ENCODE results near the gene TMEM178A.

The TMEM178A gene

DNA sequence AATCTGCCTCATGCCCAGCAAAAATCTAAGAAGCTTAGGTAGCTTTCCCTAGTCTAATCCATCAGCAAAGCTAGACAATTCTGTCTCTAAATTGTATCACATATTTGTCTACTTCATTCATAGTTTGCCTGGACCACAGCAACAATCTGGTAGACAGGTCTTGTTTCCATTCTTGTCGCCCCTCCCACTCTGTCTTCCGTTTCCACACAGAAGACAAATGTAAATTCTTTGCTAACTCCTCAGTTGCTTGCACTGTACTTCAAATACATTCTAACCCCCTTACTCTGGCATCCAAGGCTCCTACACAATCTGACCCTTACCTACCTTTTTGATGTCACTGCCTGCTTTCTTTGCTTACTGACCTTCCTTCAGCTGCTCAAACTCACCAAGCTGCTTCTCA, 73.2 kb downstream of the TMEM178A start:
- H3K36me3 ChIP-seq (replicated peaks; ENCODE audit: insufficient read depth, low read length) = no peaks in the 10 kb centered on the region
- H3K4me1 ChIP-seq (ENCODE audit: low read length) = no peaks in the 10 kb centered on the region
- H2AFZ ChIP-seq (ENCODE audit: low read length) = no peak overlapping the region
- H3K9ac ChIP-seq (ENCODE audit: low read length) = no peak overlapping the region
- no peaks in the 10 kb centered on the region for H3K9me2 ChIP-seq (replicated peaks; ENCODE audit: insufficient read depth, low read length)
- no peak overlapping the region for H3K4me2 ChIP-seq (ENCODE audit: low read depth, low read length)
- no peak for DNase-seq
- H3K79me2 ChIP-seq (ENCODE audit: low read length) = no peaks in the 10 kb centered on the region
- H3K27ac ChIP-seq (ENCODE audit: low read length) = no peak overlapping the region
- no peak overlapping the region for H3K4me3 ChIP-seq (ENCODE audit: low read length)
- TF ChIP-seq EZH2 (optimal IDR thresholded peaks at IDR 0.05; ENCODE audit: low read depth, low read length) (no peak), EZH2phosphoT487 (IDR thresholded peaks at IDR 0.05; ENCODE audit: low read length) (no peak)
- TF ChIP-seq, protein P1, sequence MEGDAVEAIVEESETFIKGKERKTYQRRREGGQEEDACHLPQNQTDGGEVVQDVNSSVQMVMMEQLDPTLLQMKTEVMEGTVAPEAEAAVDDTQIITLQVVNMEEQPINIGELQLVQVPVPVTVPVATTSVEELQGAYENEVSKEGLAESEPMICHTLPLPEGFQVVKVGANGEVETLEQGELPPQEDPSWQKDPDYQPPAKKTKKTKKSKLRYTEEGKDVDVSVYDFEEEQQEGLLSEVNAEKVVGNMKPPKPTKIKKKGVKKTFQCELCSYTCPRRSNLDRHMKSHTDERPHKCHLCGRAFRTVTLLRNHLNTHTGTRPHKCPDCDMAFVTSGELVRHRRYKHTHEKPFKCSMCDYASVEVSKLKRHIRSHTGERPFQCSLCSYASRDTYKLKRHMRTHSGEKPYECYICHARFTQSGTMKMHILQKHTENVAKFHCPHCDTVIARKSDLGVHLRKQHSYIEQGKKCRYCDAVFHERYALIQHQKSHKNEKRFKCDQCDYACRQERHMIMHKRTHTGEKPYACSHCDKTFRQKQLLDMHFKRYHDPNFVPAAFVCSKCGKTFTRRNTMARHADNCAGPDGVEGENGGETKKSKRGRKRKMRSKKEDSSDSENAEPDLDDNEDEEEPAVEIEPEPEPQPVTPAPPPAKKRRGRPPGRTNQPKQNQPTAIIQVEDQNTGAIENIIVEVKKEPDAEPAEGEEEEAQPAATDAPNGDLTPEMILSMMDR (IDR thresholded peaks at IDR 0.05; ENCODE audit: low read length) = no peak
- H3F3A ChIP-seq (ENCODE audit: insufficient read depth, low read length) = no peaks in the 10 kb centered on the region
- no peaks in the 10 kb centered on the region for H3K27me3 ChIP-seq (replicated peaks; ENCODE audit: insufficient read depth, low read length)
- H3K9me3 ChIP-seq (replicated peaks; ENCODE audit: insufficient read depth, low read length) = no peaks in the 10 kb centered on the region
- H4K20me1 ChIP-seq (ENCODE audit: insufficient read depth, low read length) = no peaks in the 10 kb centered on the region

DNA sequence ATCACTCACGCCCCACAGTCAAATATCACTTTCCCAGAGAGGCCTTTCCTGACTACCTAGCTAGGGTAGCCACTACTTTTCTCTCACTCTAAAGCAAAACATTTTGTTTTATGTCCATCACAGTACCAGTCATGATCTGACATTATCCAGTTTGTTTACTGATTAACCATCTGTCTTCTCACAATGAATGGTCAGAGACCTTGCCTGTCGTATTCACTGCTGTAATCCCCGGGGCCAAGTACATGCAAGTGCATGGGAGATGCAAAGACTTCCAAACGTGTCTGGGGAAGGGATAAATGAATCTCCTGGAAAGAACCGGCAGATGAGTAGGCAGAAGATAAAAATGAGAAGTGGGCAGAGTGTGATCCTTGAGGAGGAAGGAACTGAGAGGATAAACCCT, 73.7 kb downstream of the TMEM178A start:
- no peaks in the 10 kb centered on the region; the same call in 1 of the 2 replicates for H3K36me3 ChIP-seq (replicated peaks; ENCODE audit: insufficient read depth, low read length)

DNA sequence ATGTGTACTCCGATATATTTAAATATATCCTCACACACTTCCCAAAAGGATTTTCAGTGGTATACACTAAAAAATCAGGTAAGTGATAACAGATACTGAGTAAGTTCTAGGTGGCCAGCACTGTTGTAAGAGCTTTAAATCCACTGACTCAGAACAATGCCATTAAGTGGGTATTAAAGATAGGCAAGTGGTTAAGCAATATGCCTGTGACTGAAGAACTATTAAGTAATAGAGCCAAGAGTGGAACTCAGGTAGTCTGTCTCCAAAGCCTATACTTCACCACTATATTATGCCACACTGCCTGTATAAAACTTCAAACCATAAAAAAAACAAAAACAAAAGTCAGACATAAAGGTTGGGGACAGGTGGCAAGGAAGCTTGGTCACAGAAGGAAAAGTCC, 76.2 kb downstream of the TMEM178A start:
- TF ChIP-seq, protein P1 (IDR thresholded peaks at IDR 0.05; ENCODE audit: low read length) = no peak
- TF ChIP-seq EZH2 (optimal IDR thresholded peaks at IDR 0.05; ENCODE audit: low read depth, low read length) (no peak), EZH2phosphoT487 (IDR thresholded peaks at IDR 0.05; ENCODE audit: low read length) (no peak)
- Histone ChIP-seq H3K27ac (ENCODE audit: low read length) (no peak overlapping the region), H3K27me3 (replicated peaks; ENCODE audit: insufficient read depth, low read length) (no peaks in the 10 kb centered on the region), H3K79me2 (ENCODE audit: low read length) (no peaks in the 10 kb centered on the region), H3K4me3 (ENCODE audit: low read length) (no peak overlapping the region), H3K4me2 (ENCODE audit: low read depth, low read length) (no peak overlapping the region), H3K9ac (ENCODE audit: low read length) (no peak overlapping the region), H3K9me2 (replicated peaks; ENCODE audit: insufficient read depth, low read length) (no peaks in the 10 kb centered on the region), H2AFZ (ENCODE audit: low read length) (no peak overlapping the region), H3F3A (ENCODE audit: insufficient read depth, low read length) (no peaks in the 10 kb centered on the region), H3K4me1 (ENCODE audit: low read length) (no peaks in the 10 kb centered on the region), H3K36me3 (replicated peaks; ENCODE audit: insufficient read depth, low read length) (no peaks in the 10 kb centered on the region; the same call in 1 of the 2 replicates), H4K20me1 (ENCODE audit: insufficient read depth, low read length) (no peaks in the 10 kb centered on the region), H3K9me3 (replicated peaks; ENCODE audit: insufficient read depth, low read length) (no peaks in the 10 kb centered on the region)
- no peak for DNase-seq

More for the DNA sequence above, 73.7 kb downstream of the TMEM178A start:
- Histone ChIP-seq H3K4me2 (ENCODE audit: low read depth, low read length) (no peak overlapping the region), H3K9ac (ENCODE audit: low read length) (no peak overlapping the region), H4K20me1 (ENCODE audit: insufficient read depth, low read length) (no peaks in the 10 kb centered on the region), H2AFZ (ENCODE audit: low read length) (no peak overlapping the region), H3K27me3 (replicated peaks; ENCODE audit: insufficient read depth, low read length) (no peaks in the 10 kb centered on the region), H3K9me3 (replicated peaks; ENCODE audit: insufficient read depth, low read length) (no peaks in the 10 kb centered on the region), H3K9me2 (replicated peaks; ENCODE audit: insufficient read depth, low read length) (no peaks in the 10 kb centered on the region), H3K4me3 (ENCODE audit: low read length) (no peak overlapping the region), H3F3A (ENCODE audit: insufficient read depth, low read length) (no peaks in the 10 kb centered on the region), H3K4me1 (ENCODE audit: low read length) (no peaks in the 10 kb centered on the region), H3K27ac (ENCODE audit: low read length) (no peak overlapping the region), H3K79me2 (ENCODE audit: low read length) (no peaks in the 10 kb centered on the region)
- DNase-seq = no peak
- TF ChIP-seq EZH2 (optimal IDR thresholded peaks at IDR 0.05; ENCODE audit: low read depth, low read length) = no peak
- TF ChIP-seq, protein P1 (IDR thresholded peaks at IDR 0.05; ENCODE audit: low read length) = no peak
- TF ChIP-seq EZH2phosphoT487 (IDR thresholded peaks at IDR 0.05; ENCODE audit: low read length) = no peak
